GM19397 (cell line): ENCODE data around the gene ADCY6.

ENCODE experiments used
- ATAC-seq: cut with Tn5 transposase; IDR thresholded peaks from one replicate; pipeline ENCODE4 v1.9.1; 2021; ENCODE audit warnings: mild to moderate bottlenecking, moderate library complexity; ENCODE audit not compliant: unreplicated experiment

Gene ADCY6

GRCh38 chr12:48786591-48787544 lies 2.0 kb downstream of the ADCY6 start:
- no peak for ATAC-seq

GRCh38 chr12:48783432-48783831 lies 5.5 kb downstream of the ADCY6 start:
- no peak for ATAC-seq

GRCh38 chr12:48782457-48783395 lies 6.2 kb downstream of the ADCY6 start:
- no peak for ATAC-seq

GRCh38 chr12:48781750-48782456 lies 7.0 kb downstream of the ADCY6 start:
- no peak for ATAC-seq

GRCh38 chr12:48780381-48781025 lies 8.4 kb downstream of the ADCY6 start:
- no peak for ATAC-seq

GRCh38 chr12:48779869-48780268 lies 9.0 kb downstream of the ADCY6 start:
- ATAC-seq: no peak

- ATAC-seq: no peak
These were observed 11.1 kb downstream of the ADCY6 start for GRCh38 chr12:48777501-48778400.

GRCh38 chr12:48776956-48777355 lies 11.9 kb downstream of the ADCY6 start:
- no peak for ATAC-seq

- no peak for ATAC-seq
These were observed 12.8 kb downstream of the ADCY6 start for GRCh38 chr12:48775991-48776649.

- ATAC-seq: no peak
These were observed 13.6 kb downstream of the ADCY6 start for GRCh38 chr12:48775299-48775698.

- ATAC-seq: no peak
These were observed 14.4 kb downstream of the ADCY6 start for GRCh38 chr12:48774516-48774915.

- ATAC-seq: no peak
These were observed 15.2 kb downstream of the ADCY6 start for GRCh38 chr12:48773686-48774085.

GRCh38 chr12:48771588-48772112 lies 17.2 kb downstream of the ADCY6 start:
- ATAC-seq: no peak

- ATAC-seq: no peak
These were observed 18.1 kb downstream of the ADCY6 start for GRCh38 chr12:48770756-48771155.

GRCh38 chr12:48768736-48769135 lies 20.2 kb downstream of the ADCY6 start:
- no peak for ATAC-seq

GRCh38 chr12:48768147-48768546 lies 20.7 kb downstream of the ADCY6 start:
- ATAC-seq: no peak

- no peak for ATAC-seq
These were observed 21.4 kb downstream of the ADCY6 start for GRCh38 chr12:48767521-48767920.

GRCh38 chr12:48767047-48767446 lies 21.8 kb downstream of the ADCY6 start:
- no peak for ATAC-seq

GRCh38 chr12:48765753-48766162 lies 23.1 kb downstream of the ADCY6 start:
- ATAC-seq: no peak
